ENCODE results near the gene DBNL.
A peak's percentile ranks its signal among the peaks of the same experiment; 100 is the strongest.

DBNL gene

DNA sequence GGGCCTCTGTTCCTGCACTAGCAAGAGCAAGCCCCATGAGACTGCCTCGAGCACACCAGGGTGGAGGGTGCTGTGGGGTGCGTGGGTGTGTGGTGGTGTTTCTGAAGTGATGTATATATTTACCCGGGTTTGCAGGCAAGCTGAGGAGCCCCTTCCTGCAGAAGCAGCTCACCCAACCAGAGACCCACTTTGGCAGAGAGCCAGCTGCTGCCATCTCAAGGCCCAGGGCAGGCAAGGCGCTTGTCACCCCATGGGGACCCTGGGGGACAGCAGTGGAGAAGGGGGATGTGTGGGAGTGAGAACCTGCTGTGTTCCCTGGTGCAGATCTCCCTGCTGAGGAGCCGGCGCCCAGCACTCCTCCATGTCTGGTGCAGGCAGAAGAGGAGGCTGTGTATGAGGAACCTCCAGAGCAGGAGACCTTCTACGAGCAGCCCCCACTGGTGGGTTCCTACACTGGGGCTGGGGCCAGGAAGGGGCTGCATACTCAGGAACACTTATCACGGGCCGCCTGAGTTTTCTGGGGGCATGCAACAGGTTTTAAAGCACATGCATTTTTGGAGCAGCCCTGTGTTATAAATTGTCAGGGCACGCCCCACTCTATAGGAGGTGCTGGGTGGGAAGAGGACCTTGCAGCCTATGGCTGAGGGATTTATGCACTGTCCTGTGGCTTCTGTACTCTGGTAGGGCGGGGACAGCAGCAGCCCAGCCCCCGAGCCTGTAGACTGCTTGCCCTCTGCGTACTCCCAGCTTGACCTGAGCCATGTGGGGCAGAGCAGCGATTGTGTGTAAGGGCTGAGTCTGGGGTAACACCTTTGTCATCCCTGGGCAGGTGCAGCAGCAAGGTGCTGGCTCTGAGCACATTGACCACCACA is 15.0 kb downstream of the DBNL start:
- peak overlapping the region; percentile 49 for H3K27ac ChIP-seq
- ChIA-PET POLR2A (ENCODE audit: low non-redundant PET) (no interaction called here), CTCF (no interaction called here)
- TF ChIP-seq, protein P1, sequence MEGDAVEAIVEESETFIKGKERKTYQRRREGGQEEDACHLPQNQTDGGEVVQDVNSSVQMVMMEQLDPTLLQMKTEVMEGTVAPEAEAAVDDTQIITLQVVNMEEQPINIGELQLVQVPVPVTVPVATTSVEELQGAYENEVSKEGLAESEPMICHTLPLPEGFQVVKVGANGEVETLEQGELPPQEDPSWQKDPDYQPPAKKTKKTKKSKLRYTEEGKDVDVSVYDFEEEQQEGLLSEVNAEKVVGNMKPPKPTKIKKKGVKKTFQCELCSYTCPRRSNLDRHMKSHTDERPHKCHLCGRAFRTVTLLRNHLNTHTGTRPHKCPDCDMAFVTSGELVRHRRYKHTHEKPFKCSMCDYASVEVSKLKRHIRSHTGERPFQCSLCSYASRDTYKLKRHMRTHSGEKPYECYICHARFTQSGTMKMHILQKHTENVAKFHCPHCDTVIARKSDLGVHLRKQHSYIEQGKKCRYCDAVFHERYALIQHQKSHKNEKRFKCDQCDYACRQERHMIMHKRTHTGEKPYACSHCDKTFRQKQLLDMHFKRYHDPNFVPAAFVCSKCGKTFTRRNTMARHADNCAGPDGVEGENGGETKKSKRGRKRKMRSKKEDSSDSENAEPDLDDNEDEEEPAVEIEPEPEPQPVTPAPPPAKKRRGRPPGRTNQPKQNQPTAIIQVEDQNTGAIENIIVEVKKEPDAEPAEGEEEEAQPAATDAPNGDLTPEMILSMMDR (conservative IDR thresholded peaks at IDR 0.05; ENCODE audit: low read depth): no peak
- no peak for DNase-seq (ENCODE audit: low spot score)

DNA sequence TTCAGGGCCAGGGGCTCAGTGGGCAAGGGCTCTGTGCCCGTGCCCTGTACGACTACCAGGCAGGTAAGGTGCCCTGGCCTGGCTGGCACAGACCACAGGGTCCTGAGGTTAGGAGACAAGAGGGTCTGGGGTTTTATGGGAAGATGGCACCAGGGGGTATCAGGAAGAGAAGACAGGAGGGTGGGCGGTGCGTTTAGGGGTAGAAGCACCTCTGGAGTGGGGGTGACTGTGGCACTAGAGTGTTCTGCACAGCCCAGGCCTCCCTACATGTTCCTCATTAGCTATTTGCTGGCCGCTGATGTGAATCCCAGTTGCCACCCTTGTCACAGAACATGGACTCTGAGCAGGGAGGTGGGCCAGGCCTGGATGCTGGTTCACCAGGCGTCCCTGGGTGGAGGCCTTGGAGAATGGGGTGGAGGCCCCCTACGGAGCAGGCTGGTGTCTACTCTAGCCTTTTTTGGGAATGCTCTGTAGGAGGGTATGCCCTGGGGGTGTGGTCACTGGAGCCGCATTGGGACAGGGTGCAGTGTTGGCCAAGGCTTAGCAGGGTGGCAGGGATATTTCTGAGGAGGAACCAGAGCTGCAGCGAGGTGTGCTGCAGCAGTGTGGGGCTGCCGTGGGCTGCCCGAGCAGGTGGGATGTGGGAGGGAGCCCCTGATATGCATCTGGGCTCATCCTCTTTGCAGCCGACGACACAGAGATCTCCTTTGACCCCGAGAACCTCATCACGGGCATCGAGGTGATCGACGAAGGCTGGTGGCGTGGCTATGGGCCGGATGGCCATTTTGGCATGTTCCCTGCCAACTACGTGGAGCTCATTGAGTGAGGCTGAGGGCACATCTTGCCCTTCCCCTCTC is 15.8 kb downstream of the DBNL start:
- ChIA-PET POLR2A (ENCODE audit: low non-redundant PET) (no interaction called here), CTCF (interaction anchor here (0.7 kb wide), 1 partner anchor 213 kb away, joined by 3 read pairs; no protein-coding TSS in a partner anchor)
- H3K27ac ChIP-seq: peak overlapping the region; percentile 49
- TF ChIP-seq, protein P1 (conservative IDR thresholded peaks at IDR 0.05; ENCODE audit: low read depth): no peak
- DNase-seq (ENCODE audit: low spot score): no peak

DNA sequence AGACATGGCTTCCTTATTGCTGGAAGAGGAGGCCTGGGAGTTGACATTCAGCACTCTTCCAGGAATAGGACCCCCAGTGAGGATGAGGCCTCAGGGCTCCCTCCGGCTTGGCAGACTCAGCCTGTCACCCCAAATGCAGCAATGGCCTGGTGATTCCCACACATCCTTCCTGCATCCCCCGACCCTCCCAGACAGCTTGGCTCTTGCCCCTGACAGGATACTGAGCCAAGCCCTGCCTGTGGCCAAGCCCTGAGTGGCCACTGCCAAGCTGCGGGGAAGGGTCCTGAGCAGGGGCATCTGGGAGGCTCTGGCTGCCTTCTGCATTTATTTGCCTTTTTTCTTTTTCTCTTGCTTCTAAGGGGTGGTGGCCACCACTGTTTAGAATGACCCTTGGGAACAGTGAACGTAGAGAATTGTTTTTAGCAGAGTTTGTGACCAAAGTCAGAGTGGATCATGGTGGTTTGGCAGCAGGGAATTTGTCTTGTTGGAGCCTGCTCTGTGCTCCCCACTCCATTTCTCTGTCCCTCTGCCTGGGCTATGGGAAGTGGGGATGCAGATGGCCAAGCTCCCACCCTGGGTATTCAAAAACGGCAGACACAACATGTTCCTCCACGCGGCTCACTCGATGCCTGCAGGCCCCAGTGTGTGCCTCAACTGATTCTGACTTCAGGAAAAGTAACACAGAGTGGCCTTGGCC is 16.6 kb downstream of the DBNL start:
- ChIA-PET POLR2A (ENCODE audit: low non-redundant PET) (no interaction called here), CTCF (interaction anchor here (0.7 kb wide), 1 partner anchor 214 kb away, joined by 3 read pairs; no protein-coding TSS in a partner anchor)
- TF ChIP-seq, protein P1 (conservative IDR thresholded peaks at IDR 0.05; ENCODE audit: low read depth): no peak

DNA sequence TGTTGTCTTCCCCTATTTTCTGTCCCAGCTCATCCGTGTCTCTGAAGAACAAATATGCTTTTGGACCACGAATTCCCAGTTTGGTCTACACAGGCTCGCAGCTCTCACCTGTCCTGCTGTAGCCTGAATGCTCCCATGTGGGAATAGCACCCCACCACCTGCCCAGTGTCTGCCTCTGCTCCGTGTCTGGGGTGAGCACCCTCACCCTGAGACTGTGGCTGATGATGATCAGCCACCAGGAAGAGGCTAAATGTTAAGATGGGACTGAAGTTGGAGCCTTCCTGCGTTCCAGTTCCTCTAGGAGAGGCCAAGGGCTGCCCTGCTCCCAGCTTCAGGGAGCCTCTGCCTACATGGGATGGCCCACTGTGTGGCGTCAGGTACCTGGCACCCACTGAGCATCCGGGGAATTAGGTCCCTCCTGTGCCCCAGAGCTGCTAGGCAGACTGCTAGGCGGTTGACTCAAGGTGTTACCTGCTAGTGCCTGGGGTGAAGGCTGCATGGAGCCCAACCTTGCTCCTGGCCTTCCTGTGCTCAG is 17.2 kb downstream of the DBNL start:
- POLR2A ChIA-PET (ENCODE audit: low non-redundant PET): no interaction called here
- TF ChIP-seq, protein P1 (conservative IDR thresholded peaks at IDR 0.05; ENCODE audit: low read depth): no peak
- no peak for DNase-seq (ENCODE audit: low spot score)
- CTCF ChIA-PET: no interaction called here
- peak overlapping the region; percentile 49 for H3K27ac ChIP-seq

More for the DNA sequence above, 16.6 kb downstream of the DBNL start:
- H3K27ac ChIP-seq: peak overlapping the region; percentile 49
- DNase-seq (ENCODE audit: low spot score): no peak

DNA sequence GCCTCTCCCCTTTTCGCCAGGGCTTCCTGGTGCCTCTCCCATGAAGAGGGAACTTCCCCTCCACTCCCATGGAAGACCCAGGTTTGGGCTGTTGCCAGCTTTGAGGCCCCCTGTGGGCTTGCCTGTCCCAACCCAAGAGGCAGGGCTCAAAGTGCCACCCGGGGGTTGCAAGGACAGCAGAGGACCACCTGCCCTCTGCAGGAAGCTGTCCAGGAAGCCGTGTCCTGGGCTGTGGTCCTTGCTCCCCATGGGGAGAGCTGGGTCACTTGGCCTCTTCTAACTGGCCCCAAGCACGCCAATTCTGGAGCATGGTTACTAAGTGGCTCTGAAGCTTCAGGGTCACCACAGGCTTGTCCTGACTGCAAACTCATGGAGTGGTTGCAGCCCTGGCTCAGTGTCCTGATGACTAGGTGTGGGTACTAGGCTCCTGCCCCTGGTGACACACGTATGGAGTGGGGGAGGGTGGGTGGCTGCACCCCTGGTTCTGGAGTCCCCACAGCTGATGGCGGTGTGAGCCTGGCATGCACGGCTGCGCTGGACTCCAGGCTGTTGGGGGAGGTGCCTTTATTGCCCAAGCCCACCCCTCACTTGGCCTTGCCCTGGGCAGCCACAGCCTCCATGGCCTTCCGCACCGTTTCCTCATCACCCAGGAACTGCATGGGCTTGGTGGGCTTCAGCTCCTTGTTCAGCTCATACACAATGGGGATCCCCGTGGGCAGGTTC is 17.8 kb downstream of the DBNL start:
- POLR2A ChIA-PET (ENCODE audit: low non-redundant PET): no interaction called here
- TF ChIP-seq, protein P1 (conservative IDR thresholded peaks at IDR 0.05; ENCODE audit: low read depth): no peak
- CTCF ChIA-PET: no interaction called here
- no peak for DNase-seq (ENCODE audit: low spot score)
- H3K27ac ChIP-seq: peak overlapping the region; percentile 49
